Muscle of leg (tissue), 16 donors: ENCODE results near the gene TENT5A. TPM values are rescaled to one million over a fixed set of nuclear protein-coding genes. Genes with fewer than 3 reads are reported as not detected.

ENCODE experiments used
- DNase-seq: peaks from one replicate; pipeline ENCODE4 v3.0.0; 2013
- H3K27ac ChIP-seq: one replicate; pipeline ENCODE4 v1.5.1; 2013; ENCODE audit warnings: mild to moderate bottlenecking, low read length, control low read depth
- H3K27me3 ChIP-seq: one replicate; pipeline ENCODE4 v1.6.1; 2013; ENCODE audit warnings: low read length; ENCODE audit not compliant: control insufficient read depth, insufficient read depth
- H3K36me3 ChIP-seq: one replicate; pipeline ENCODE4 v1.6.1; 2013; ENCODE audit warnings: low read length; ENCODE audit not compliant: control insufficient read depth, insufficient read depth
- H3K4me1 ChIP-seq: one replicate; pipeline ENCODE4 v1.6.1; 2013; ENCODE audit warnings: low read length; ENCODE audit not compliant: control insufficient read depth, insufficient read depth
- H3K4me3 ChIP-seq: one replicate; pipeline ENCODE4 v1.5.1; 2013; ENCODE audit warnings: low read length, control low read depth
- H3K9me3 ChIP-seq: replicated peaks from 2 replicates; pipeline ENCODE4 v1.6.1; 2013; ENCODE audit warnings: low read depth, low read length; ENCODE audit not compliant: control insufficient read depth
- WGBS: methylation state at CpG from one replicate; pipeline ENCODE4 v1.1.5; 2013; ENCODE audit warnings: missing lambda C conversion rate; ENCODE audit not compliant: insufficient coverage; 5-methylcytosine and 5-hydroxymethylcytosine counted together
- long read RNA-seq, 11 donors: transcript quantifications; one replicate each; lab custom pipeline, GENCODE V29; 2026
- polyA plus RNA-seq, 8 donors: library from polyadenylated mRNA; unstranded; fragments of 120-200 nt; gene quantifications; one replicate each; pipeline versions ENCODE4 v1.2.1 to v1.2.3, GENCODE V29; 2013; ENCODE audit warnings: inconsistent platforms in 1 of 8, low replicate concordance in 1 of 8; ENCODE audit not compliant: insufficient read length in 8 of 8, insufficient read depth in 1 of 8
- total RNA-seq: library from RNA; stranded (reverse); fragments of 120-200 nt; gene quantifications from one replicate; pipeline ENCODE4 v1.2.4, GENCODE V29; 2013

Gene TENT5A
- total RNA-seq (23.1 TPM), polyA plus RNA-seq (10 to 100 TPM in 3 of 8 donors, 1 to 10 TPM in 5; 5.1 to 20.2 (median 8.9) TPM)
- long read RNA-seq, donor 1, full-length matches to known transcripts, result 4 of 4 reads
- long read RNA-seq, donor 1, partial matches to known transcripts, result 0 of 4 reads
- long read RNA-seq, donor 1, other reads (novel, unspliced or antisense), result 0 of 4 reads
- long read RNA-seq, donor 2, result 0 reads
- long read RNA-seq, donor 3, full-length matches to known transcripts, result 3 of 3 reads
- long read RNA-seq, donor 3, partial matches to known transcripts, result 0 of 3 reads
- long read RNA-seq, donor 3, other reads (novel, unspliced or antisense), result 0 of 3 reads
- long read RNA-seq, donor 4, full-length matches to known transcripts, result 2 of 2 reads
- long read RNA-seq, donor 4, partial matches to known transcripts, result 0 of 2 reads
- long read RNA-seq, donor 4, other reads (novel, unspliced or antisense), result 0 of 2 reads
- long read RNA-seq, donor 5, full-length matches to known transcripts, result 9 of 9 reads
- long read RNA-seq, donor 5, partial matches to known transcripts, result 0 of 9 reads
- long read RNA-seq, donor 5, other reads (novel, unspliced or antisense), result 0 of 9 reads
- long read RNA-seq, donor 6, full-length matches to known transcripts, result 5 of 5 reads
- long read RNA-seq, donor 6, partial matches to known transcripts, result 0 of 5 reads
- long read RNA-seq, donor 6, other reads (novel, unspliced or antisense), result 0 of 5 reads
- long read RNA-seq, donor 7, full-length matches to known transcripts, result 2 of 2 reads
- long read RNA-seq, donor 7, partial matches to known transcripts, result 0 of 2 reads
- long read RNA-seq, donor 7, other reads (novel, unspliced or antisense), result 0 of 2 reads
- long read RNA-seq, donor 8, full-length matches to known transcripts, result 7 of 7 reads
- long read RNA-seq, donor 8, partial matches to known transcripts, result 0 of 7 reads
- long read RNA-seq, donor 8, other reads (novel, unspliced or antisense), result 0 of 7 reads
- long read RNA-seq, donor 9, full-length matches to known transcripts, result 2 of 2 reads
- long read RNA-seq, donor 9, partial matches to known transcripts, result 0 of 2 reads
- long read RNA-seq, donor 9, other reads (novel, unspliced or antisense), result 0 of 2 reads
- long read RNA-seq, donor 10, full-length matches to known transcripts, result 2 of 2 reads
- long read RNA-seq, donor 10, partial matches to known transcripts, result 0 of 2 reads
- long read RNA-seq, donor 10, other reads (novel, unspliced or antisense), result 0 of 2 reads
- long read RNA-seq, donor 11, full-length matches to known transcripts, result 1 of 1 reads
- long read RNA-seq, donor 11, partial matches to known transcripts, result 0 of 1 reads
- long read RNA-seq, donor 11, other reads (novel, unspliced or antisense), result 0 of 1 reads

DNA sequence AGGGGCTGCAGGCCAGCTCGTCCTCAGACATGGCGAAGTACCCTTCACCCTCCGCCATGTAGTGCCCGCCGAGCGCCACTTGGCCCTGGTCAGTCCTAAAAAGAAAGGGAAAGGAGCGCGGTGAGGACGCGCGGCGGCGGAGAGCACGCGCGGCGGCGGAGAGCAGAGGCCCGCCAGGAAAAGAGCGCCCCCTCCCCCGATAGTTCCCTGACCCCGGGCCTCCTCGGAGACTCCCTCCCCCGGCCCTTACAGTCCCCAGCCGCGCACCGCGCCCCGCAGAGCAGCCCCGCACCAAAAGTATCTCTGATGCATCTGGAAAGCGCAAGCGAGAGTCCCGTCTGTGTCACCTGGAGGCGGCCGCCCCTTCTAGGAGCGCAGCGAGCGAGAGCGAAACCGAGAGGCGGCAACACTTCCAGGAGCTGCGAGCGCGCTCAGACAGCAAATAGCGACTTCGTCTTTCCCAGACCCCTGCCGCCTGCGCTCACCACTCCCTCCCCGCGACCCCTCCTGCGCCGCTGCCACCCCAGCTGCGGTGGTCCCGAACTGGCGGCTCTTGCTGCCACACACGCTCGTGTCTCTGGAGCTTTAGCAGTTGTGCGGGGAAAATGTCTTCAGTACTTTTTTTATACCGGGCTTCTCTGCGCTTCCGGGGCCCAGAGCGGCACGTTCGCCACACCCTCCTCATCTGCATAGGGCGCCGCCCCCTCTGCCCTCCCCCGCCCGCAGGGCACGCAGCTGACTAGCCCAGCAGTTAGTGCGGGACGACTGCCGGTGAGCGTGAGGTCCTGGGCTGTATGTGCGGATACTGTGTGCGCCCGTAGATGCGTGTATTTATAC is at the start of gene TENT5A:
TSS of gene TENT5A (minus strand) at position 598 of the 837 bp plus-strand sequence. CDS start at position 58, 540 bp downstream.
- peak; percentile 95 for DNase-seq
- peaks cover 8% of the 10 kb centered on the region for H3K4me1 ChIP-seq
- peaks cover 29% of the 10 kb centered on the region for H3K27me3 ChIP-seq
- H3K36me3 ChIP-seq, result no peaks in the 10 kb centered on the region
- 0% methylated on average over 41 of the region's 77 CpGs for WGBS
- H3K27ac ChIP-seq, result peak within 1 kb of the TSS; percentile 99
- peak within 1 kb of the TSS; percentile 79 for H3K4me3 ChIP-seq
- H3K9me3 ChIP-seq, result no peaks in the 10 kb centered on the region

DNA sequence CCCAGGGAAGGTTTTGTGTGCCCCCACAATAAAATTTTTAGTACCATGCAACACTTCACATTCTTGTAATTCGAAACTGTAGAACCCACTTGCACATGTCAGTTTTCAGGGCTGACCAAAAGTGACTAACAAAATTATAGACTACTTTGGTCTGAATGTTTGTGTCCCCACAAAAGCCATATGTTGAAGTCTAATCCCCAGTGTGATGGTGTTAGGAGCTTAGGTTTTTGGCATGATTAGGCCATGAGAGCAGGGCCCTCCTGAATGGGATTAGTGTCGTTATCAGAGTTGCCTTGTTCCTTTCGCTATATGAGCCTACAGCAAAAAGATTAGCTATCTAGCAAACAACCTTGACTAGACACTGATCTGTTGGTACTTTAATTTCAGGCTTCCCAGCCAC is 49.0 kb upstream of the TENT5A start:
- H3K4me3 ChIP-seq, result no peak overlapping the region
- no peak for DNase-seq
- no CpG with 5 or more reads among the region's 3 CpGs for WGBS

DNA sequence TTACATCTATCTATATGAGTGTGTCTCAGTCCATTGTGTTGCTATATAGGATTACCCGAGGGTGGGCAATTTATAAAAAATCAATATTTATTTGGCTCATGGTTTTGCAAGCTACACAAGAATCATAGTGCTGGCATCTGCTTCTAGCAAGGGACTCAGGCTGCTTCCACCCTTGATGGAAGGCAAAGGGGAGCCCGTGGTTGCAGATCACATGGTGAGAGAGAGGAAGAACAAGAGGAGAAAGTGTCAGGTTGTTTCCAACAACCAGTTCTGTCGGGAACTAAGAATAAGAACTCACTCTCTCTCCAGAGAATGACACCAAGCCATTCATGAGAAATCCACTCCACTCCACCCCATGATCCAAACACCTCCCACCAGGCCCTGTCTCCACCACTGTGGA is 48.2 kb upstream of the TENT5A start:
- Histone ChIP-seq H3K27me3 (no peaks in the 10 kb centered on the region), H3K4me3 (no peak overlapping the region), H3K36me3 (no peaks in the 10 kb centered on the region), H3K4me1 (no peaks in the 10 kb centered on the region), H3K9me3 (no peaks in the 10 kb centered on the region), H3K27ac (no peak overlapping the region)
- 20% methylated on average over 1 of the region's 3 CpGs for WGBS
- DNase-seq, result peak; percentile 22

More for the DNA sequence above, 49.0 kb upstream of the TENT5A start:
- Histone ChIP-seq H3K4me1 (no peaks in the 10 kb centered on the region), H3K36me3 (no peaks in the 10 kb centered on the region), H3K27me3 (no peaks in the 10 kb centered on the region), H3K9me3 (no peaks in the 10 kb centered on the region), H3K27ac (no peak overlapping the region)

DNA sequence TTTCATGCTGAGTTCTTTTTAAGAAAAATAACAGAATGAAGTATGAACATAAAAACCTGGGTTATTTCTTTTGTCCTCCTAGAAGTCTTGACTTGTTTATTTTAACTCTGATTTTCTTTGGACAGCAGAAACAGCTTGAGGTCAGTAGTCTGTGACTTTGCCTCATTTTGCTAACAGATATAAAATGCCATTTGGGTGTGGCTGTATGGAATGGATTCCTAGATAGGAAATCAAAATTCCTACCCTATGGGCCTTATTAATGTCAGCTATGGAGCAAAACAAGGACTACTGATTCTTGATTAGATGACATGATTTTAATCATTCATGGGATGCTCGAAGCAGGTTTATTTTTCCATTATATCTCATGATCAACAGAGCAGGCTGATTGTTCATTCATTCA is 46.8 kb upstream of the TENT5A start:
- no peaks in the 10 kb centered on the region for H3K27me3 ChIP-seq
- H3K9me3 ChIP-seq, result no peaks in the 10 kb centered on the region
- no peaks in the 10 kb centered on the region for H3K36me3 ChIP-seq
- DNase-seq, result no peak
- H3K27ac ChIP-seq, result no peak overlapping the region
- WGBS, result no CpG with 5 or more reads among the region's 1 CpG
- no peaks in the 10 kb centered on the region for H3K4me1 ChIP-seq
- no peak overlapping the region for H3K4me3 ChIP-seq

DNA sequence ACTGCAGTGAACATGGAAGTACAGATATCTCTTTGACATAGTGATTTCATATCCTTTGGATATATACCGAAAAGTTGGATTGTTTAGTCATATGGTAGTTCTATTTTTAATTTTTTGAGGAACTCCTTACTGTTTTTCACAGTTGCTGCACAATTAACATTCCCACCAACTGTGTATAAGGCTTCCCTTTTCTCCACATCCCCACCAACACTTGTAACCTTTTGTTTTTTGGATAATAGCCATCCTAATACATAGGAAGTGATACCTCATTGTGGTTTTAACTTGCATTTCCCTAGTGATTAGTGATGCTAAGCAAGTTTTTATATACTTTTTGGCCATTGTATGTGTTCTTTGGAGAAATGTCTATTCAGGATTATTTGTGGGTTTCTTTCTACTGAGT is 45.1 kb upstream of the TENT5A start:
- WGBS, result no CpG with 5 or more reads among the region's 1 CpG
- Histone ChIP-seq H3K4me3 (no peak overlapping the region), H3K27ac (no peak overlapping the region), H3K36me3 (no peaks in the 10 kb centered on the region), H3K9me3 (no peaks in the 10 kb centered on the region), H3K4me1 (no peaks in the 10 kb centered on the region), H3K27me3 (no peaks in the 10 kb centered on the region)
- DNase-seq, result peak; percentile 53

DNA sequence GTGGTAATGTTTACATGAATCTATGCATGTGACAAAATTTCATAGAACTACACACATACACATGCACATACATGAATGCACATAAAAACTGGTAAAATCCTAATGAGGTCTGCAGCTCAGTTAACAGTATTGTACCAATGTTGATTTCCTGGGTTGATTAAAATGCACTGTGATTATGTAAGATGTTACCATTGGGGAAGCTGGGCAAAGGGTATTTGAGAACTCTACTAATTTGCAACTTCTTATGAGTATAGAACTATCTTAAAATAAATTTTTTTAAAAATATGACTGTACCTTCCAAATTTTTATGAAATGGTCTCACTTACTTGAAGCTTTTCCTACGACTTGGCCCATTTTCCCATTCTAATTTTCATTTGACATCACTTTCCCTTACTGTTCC is 43.4 kb upstream of the TENT5A start:
- Histone ChIP-seq H3K4me1 (no peaks in the 10 kb centered on the region), H3K27me3 (no peaks in the 10 kb centered on the region), H3K9me3 (no peaks in the 10 kb centered on the region), H3K36me3 (no peaks in the 10 kb centered on the region), H3K4me3 (no peak overlapping the region), H3K27ac (no peak overlapping the region)
- no peak for DNase-seq
- WGBS, result no CpG with 5 or more reads among the region's 1 CpG

DNA sequence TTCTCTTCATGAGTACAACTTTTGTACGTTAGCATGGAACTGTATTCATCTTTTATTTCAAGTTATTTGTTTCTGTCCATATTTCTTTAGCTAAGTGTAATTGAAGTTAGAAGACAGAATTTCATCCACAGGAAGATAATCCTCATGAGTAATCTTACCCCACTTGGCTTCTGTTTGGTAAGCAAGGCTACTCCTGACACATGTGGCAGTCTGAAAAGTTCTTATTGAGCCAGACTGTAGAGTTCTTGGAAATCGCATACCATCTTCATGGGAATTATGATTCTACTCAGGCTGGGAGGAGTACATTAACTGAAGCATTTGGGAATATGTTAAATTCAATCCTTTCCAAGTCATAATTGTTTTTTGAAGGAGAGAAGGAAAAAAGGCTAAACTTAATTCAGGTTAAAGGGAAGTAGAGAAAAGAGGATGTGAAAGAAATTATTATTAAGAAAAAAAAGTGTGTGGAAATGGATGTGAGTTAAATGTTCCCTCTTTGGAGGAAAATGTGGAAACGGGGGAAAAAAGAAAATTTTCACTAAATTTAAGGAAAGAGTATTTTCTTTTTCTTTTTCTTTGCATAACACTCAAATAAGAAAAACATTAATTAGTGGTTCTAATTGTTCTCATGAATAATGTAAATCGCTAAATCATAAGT is 41.5 kb upstream of the TENT5A start:
- no CpG with 5 or more reads among the region's 4 CpGs for WGBS
- peak; percentile 32 for DNase-seq
- H3K9me3 ChIP-seq, result no peaks in the 10 kb centered on the region

DNA sequence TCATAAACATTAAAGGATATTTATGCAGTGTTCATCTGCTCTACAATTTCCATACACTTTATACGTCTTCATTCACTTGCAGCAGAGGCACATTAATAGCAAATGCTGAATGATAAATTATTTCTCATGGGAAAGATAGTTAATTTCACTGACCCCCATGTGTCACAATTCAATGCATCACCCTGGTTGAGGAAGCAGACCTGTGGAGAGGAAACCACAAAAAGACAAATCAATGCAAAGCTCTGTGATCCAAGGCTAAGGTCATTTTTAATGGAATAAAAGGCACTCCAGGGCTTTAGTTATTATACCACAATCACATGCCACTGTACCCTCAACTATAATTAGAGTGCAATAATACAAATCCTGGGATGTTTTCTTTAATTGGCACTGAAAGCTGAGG is 40.3 kb upstream of the TENT5A start:
- no CpG with 5 or more reads among the region's 1 CpG for WGBS
- H3K4me3 ChIP-seq, result no peak overlapping the region
- no peaks in the 10 kb centered on the region for H3K27me3 ChIP-seq
- no peaks in the 10 kb centered on the region for H3K36me3 ChIP-seq
- DNase-seq, result no peak
- no peaks in the 10 kb centered on the region for H3K4me1 ChIP-seq
- no peak overlapping the region for H3K27ac ChIP-seq
- no peaks in the 10 kb centered on the region for H3K9me3 ChIP-seq

More for the DNA sequence above, 41.5 kb upstream of the TENT5A start:
- H3K27me3 ChIP-seq, result no peaks in the 10 kb centered on the region
- H3K4me1 ChIP-seq, result no peaks in the 10 kb centered on the region
- no peak overlapping the region for H3K4me3 ChIP-seq
- no peak overlapping the region for H3K27ac ChIP-seq
- no peaks in the 10 kb centered on the region for H3K36me3 ChIP-seq

DNA sequence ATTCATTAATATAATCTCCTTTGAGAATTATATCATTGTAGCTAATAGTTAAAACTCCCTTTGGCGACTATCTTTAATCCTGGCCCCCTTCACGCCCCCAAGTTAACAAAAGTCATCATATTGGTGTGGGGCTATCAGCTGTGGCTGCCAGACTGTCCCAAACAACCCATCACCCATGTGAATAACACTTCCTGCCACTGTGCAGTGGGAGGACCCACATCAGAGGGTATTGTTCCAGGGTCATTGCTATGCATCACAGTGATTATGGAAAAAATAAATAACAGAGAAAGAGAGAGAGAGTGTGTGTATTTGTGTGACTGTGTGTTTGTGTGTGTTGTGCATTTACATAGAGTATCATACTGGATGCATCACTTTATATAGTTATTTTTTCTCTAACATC is 39.3 kb upstream of the TENT5A start:
- Histone ChIP-seq H3K9me3 (no peaks in the 10 kb centered on the region), H3K27ac (no peak overlapping the region), H3K4me1 (no peaks in the 10 kb centered on the region), H3K27me3 (no peaks in the 10 kb centered on the region), H3K36me3 (no peaks in the 10 kb centered on the region), H3K4me3 (no peak overlapping the region)
- no CpG with 5 or more reads among the region's 2 CpGs for WGBS
- no peak for DNase-seq
